Tibial artery (tissue), 4 donors: ENCODE measurements around the gene TSSK2.

Experiments used
- DNase-seq, 2 donors: peaks; one replicate each; pipeline ENCODE4 v3.0.0-alpha.2; 2019
- H3K27ac ChIP-seq, 2 donors: fragments of 200-600 bp; sonication (generic) in 1 of 2; 1 replicate in 1 of 2; 2 replicates in 1 of 2; pipeline ENCODE4 v1.5.1; 2018 to 2019; ENCODE audit warnings: mild to moderate bottlenecking in 1 of 2
- H3K27me3 ChIP-seq, 2 donors: fragments of 200-600 bp; sonication (generic) in 1 of 2; one replicate each; pipeline versions ENCODE4 v1.5.1 to v1.6.0; 2016 to 2019
- H3K36me3 ChIP-seq, 3 donors: fragments of 200-600 bp; sonication (generic) in 2 of 3; one replicate each; pipeline ENCODE4 v1.5.1; 2016 to 2019; ENCODE audit warnings: mild to moderate bottlenecking in 2 of 3
- H3K4me1 ChIP-seq, 4 donors: fragments of 200-600 bp; sonication (generic) in 2 of 4; 1 replicate in 3 of 4; 2 replicates in 1 of 4; pipeline ENCODE4 v1.5.1; 2016 to 2019
- H3K4me3 ChIP-seq, 2 donors: fragments of 200-600 bp; sonication (generic) in 1 of 2; 1 replicate in 1 of 2; 2 replicates in 1 of 2; pipeline ENCODE4 v1.5.1; 2018 to 2019; ENCODE audit warnings: mild to moderate bottlenecking in 2 of 2
- H3K9me3 ChIP-seq, 3 donors: fragments of 200-600 bp; sonication (generic) in 1 of 3; one replicate each; pipeline ENCODE4 v1.5.1; 2016 to 2019
- CTCF ChIP-seq, 2 experiments: fragments of 200-600 bp in 1 of 2; fragments of 450-650 bp in 1 of 2; IDR thresholded peaks; one replicate each; pipeline ENCODE4 v1.5.1; 2017 to 2019; ENCODE audit warnings: antibody characterized with exemption in 2 of 2, mild to moderate bottlenecking in 1 of 2, moderate library complexity in 1 of 2
- intact Hi-C: fragments of 100-400 bp; cut with DNase I; formaldehyde crosslinking; loops from one replicate; pipeline ENCODE4 v1.15.0; 2023; ENCODE audit warnings: low total_unique reads

TSSK2 gene

GRCh38 chr22:19128946-19129727, 2.0 kb upstream of the TSSK2 start:
- intact Hi-C loops, result no loop called here
- H3K36me3 ChIP-seq, result peaks cover 11 to 36% (median 25%) of the 10 kb centered on the region in 3 donors
- no peak overlapping the region for H3K4me3 ChIP-seq
- no peak for TF ChIP-seq CTCF (IDR thresholded peaks at IDR 0.05)
- no peak for DNase-seq
- H3K27ac ChIP-seq, result no peak overlapping the region
- H3K27me3 ChIP-seq, result no peaks in the 10 kb centered on the region
- H3K9me3 ChIP-seq, result no peaks in the 10 kb centered on the region
- H3K4me1 ChIP-seq, result peaks cover 0 to 6% (median 0%) of the 10 kb centered on the region in 4 donors

- Histone ChIP-seq H3K27me3 (no peaks in the 10 kb centered on the region), H3K4me1 (no peaks in the 10 kb centered on the region), H3K4me3 (no peak overlapping the region), H3K27ac (no peak overlapping the region), H3K36me3 (peaks cover 18 to 43% (median 32%) of the 10 kb centered on the region in 3 donors), H3K9me3 (no peaks in the 10 kb centered on the region)
- DNase-seq, result no peak
- intact Hi-C loops, result no loop called here
- no peak for TF ChIP-seq CTCF (IDR thresholded peaks at IDR 0.05)
Observed at GRCh38 chr22:19129871-19130270, 1.2 kb upstream of the TSSK2 start.

- H3K9me3 ChIP-seq, result no peaks in the 10 kb centered on the region
- H3K4me1 ChIP-seq, result no peaks in the 10 kb centered on the region
- H3K36me3 ChIP-seq, result peaks cover 26 to 61% (median 50%) of the 10 kb centered on the region in 3 donors
- H3K27ac ChIP-seq, result no peak overlapping the region
- intact Hi-C loops, result no loop called here
- H3K27me3 ChIP-seq, result no peaks in the 10 kb centered on the region
- DNase-seq, result no peak
- no peak overlapping the region for H3K4me3 ChIP-seq
- TF ChIP-seq CTCF (IDR thresholded peaks at IDR 0.05), result no peak
Observed at GRCh38 chr22:19131685-19132015, 542 bp downstream of the TSSK2 start.

GRCh38 chr22:19132153-19132552, 1.0 kb downstream of the TSSK2 start:
- DNase-seq, result no peak
- no peaks in the 10 kb centered on the region for H3K4me1 ChIP-seq
- TF ChIP-seq CTCF (IDR thresholded peaks at IDR 0.05), result no peak
- peaks cover 31 to 66% (median 55%) of the 10 kb centered on the region in 3 donors for H3K36me3 ChIP-seq
- H3K4me3 ChIP-seq, result no peak overlapping the region
- H3K27me3 ChIP-seq, result no peaks in the 10 kb centered on the region
- H3K27ac ChIP-seq, result no peak overlapping the region
- intact Hi-C loops, result no loop called here
- no peaks in the 10 kb centered on the region for H3K9me3 ChIP-seq

GRCh38 chr22:19132693-19133400, 1.7 kb downstream of the TSSK2 start:
- intact Hi-C loops, result no loop called here
- Histone ChIP-seq H3K36me3 (peaks cover 38 to 73% (median 62%) of the 10 kb centered on the region in 3 donors), H3K4me1 (no peaks in the 10 kb centered on the region), H3K27me3 (no peaks in the 10 kb centered on the region), H3K9me3 (no peaks in the 10 kb centered on the region), H3K27ac (no peak overlapping the region), H3K4me3 (no peak overlapping the region)
- no peak for DNase-seq
- TF ChIP-seq CTCF (IDR thresholded peaks at IDR 0.05), result no peak
